ENCODE results near the gene PSEN1. TPM values are rescaled to one million over a fixed set of nuclear protein-coding genes. Genes with fewer than 3 reads are reported as not detected.

PSEN1 gene
- polyA plus RNA-seq, 4 donors, result 51.1 to 76.6 (median 71.5) TPM

GRCh38 chr14:73250781-73251500 lies 114.6 kb downstream of the PSEN1 start:
- DNase-seq (ENCODE audit: low read depth in 4 of 4, low spot score in 3 of 4), result no peak

GRCh38 chr14:73251516-73252215 lies 115.4 kb downstream of the PSEN1 start:
- DNase-seq (ENCODE audit: low read depth in 4 of 4, low spot score in 3 of 4), result no peak

- no peak for DNase-seq (ENCODE audit: low read depth in 4 of 4, low spot score in 3 of 4)
Observed at GRCh38 chr14:73252491-73253322, 116.4 kb downstream of the PSEN1 start.

GRCh38 chr14:73253323-73253610 lies 117.0 kb downstream of the PSEN1 start:
- no peak for DNase-seq (ENCODE audit: low read depth in 4 of 4, low spot score in 3 of 4)

- DNase-seq (ENCODE audit: low read depth in 4 of 4, low spot score in 3 of 4), result no peak
Observed at GRCh38 chr14:73253721-73254120, 117.4 kb downstream of the PSEN1 start.

GRCh38 chr14:73254247-73255004 lies 118.1 kb downstream of the PSEN1 start:
- DNase-seq (ENCODE audit: low read depth in 4 of 4, low spot score in 3 of 4), result no peak

- DNase-seq (ENCODE audit: low read depth in 4 of 4, low spot score in 3 of 4), result no peak
Observed at GRCh38 chr14:73255005-73255400, 118.7 kb downstream of the PSEN1 start.

- no peak for DNase-seq (ENCODE audit: low read depth in 4 of 4, low spot score in 3 of 4)
Observed at GRCh38 chr14:73255693-73256225, 119.5 kb downstream of the PSEN1 start.

- no peak for DNase-seq (ENCODE audit: low read depth in 4 of 4, low spot score in 3 of 4)
Observed at GRCh38 chr14:73258076-73258475, 121.8 kb downstream of the PSEN1 start.

GRCh38 chr14:73258845-73259611 lies 122.7 kb downstream of the PSEN1 start:
- no peak for DNase-seq (ENCODE audit: low read depth in 4 of 4, low spot score in 3 of 4)

- DNase-seq (ENCODE audit: low read depth in 4 of 4, low spot score in 3 of 4), result no peak
Observed at GRCh38 chr14:73259837-73260236, 123.5 kb downstream of the PSEN1 start.

GRCh38 chr14:73260574-73260973 lies 124.3 kb downstream of the PSEN1 start:
- DNase-seq (ENCODE audit: low read depth in 4 of 4, low spot score in 3 of 4), result no peak

- DNase-seq (ENCODE audit: low read depth in 4 of 4, low spot score in 3 of 4), result no peak
Observed at GRCh38 chr14:73261075-73261474, 124.8 kb downstream of the PSEN1 start.

GRCh38 chr14:73261520-73262426 lies 125.5 kb downstream of the PSEN1 start:
- no peak for DNase-seq (ENCODE audit: low read depth in 4 of 4, low spot score in 3 of 4)

GRCh38 chr14:73262427-73263183 lies 126.3 kb downstream of the PSEN1 start:
- DNase-seq (ENCODE audit: low read depth in 4 of 4, low spot score in 3 of 4), result no peak

- no peak for DNase-seq (ENCODE audit: low read depth in 4 of 4, low spot score in 3 of 4)
Observed at GRCh38 chr14:73263606-73264005, 127.3 kb downstream of the PSEN1 start.

- DNase-seq (ENCODE audit: low read depth in 4 of 4, low spot score in 3 of 4), result no peak
Observed at GRCh38 chr14:73264080-73264884, 128.0 kb downstream of the PSEN1 start.
